A673 (cell line): ENCODE results near the gene LRRTM2.

Source experiments
- EZH2 ChIP-seq: fragments of 200-600 bp; sonication (generic); IDR thresholded peaks from 2 replicates; pipeline ENCODE4 v1.6.1; 2017; ENCODE audit warnings: borderline replicate concordance, low read depth, mild to moderate bottlenecking, mixed read lengths, antibody characterized with exemption, low read length; ENCODE audit not compliant: poor library complexity, severe bottlenecking
- TF ChIP-seq, protein P1 (sequence below): fragments of 300-800, 200-600 bp; sonication (generic); conservative IDR thresholded peaks from 2 replicates; pipeline ENCODE4 v1.5.1; 2017; ENCODE audit warnings: low read depth, mild to moderate bottlenecking, antibody characterized with exemption, low read length, moderate library complexity, mixed read lengths

DNA sequence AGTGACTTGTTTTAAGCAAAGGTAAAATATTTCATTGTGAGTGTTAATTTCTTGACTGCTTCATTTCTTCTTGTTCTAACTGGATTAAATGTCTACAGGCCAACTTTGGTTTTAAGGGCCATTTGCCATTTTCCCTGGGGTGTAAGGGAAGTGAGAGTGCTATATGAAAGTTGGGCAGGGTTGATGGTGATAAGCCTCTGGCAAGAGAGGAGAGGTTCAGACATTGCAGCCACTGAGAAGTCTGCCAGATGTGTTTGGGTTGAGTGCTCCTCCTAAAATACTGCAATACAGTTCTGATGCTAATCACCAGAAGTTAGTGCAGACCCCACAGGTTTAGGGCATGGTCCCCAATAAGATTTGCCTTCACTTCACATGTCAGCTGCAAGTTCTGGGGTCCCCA, 14.9 kb upstream of the LRRTM2 start:
- TF ChIP-seq, protein P1, sequence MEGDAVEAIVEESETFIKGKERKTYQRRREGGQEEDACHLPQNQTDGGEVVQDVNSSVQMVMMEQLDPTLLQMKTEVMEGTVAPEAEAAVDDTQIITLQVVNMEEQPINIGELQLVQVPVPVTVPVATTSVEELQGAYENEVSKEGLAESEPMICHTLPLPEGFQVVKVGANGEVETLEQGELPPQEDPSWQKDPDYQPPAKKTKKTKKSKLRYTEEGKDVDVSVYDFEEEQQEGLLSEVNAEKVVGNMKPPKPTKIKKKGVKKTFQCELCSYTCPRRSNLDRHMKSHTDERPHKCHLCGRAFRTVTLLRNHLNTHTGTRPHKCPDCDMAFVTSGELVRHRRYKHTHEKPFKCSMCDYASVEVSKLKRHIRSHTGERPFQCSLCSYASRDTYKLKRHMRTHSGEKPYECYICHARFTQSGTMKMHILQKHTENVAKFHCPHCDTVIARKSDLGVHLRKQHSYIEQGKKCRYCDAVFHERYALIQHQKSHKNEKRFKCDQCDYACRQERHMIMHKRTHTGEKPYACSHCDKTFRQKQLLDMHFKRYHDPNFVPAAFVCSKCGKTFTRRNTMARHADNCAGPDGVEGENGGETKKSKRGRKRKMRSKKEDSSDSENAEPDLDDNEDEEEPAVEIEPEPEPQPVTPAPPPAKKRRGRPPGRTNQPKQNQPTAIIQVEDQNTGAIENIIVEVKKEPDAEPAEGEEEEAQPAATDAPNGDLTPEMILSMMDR: no peak
- no peak for TF ChIP-seq EZH2
